ENCODE measurements around the gene LSM5. TPM values are rescaled to one million over a fixed set of nuclear protein-coding genes. Genes with fewer than 3 reads are reported as not detected.

LSM5 gene
- polyA plus RNA-seq, 2 of the 4 experiments (the other 2 are of a cell fraction) = 128 to 158 TPM

DNA sequence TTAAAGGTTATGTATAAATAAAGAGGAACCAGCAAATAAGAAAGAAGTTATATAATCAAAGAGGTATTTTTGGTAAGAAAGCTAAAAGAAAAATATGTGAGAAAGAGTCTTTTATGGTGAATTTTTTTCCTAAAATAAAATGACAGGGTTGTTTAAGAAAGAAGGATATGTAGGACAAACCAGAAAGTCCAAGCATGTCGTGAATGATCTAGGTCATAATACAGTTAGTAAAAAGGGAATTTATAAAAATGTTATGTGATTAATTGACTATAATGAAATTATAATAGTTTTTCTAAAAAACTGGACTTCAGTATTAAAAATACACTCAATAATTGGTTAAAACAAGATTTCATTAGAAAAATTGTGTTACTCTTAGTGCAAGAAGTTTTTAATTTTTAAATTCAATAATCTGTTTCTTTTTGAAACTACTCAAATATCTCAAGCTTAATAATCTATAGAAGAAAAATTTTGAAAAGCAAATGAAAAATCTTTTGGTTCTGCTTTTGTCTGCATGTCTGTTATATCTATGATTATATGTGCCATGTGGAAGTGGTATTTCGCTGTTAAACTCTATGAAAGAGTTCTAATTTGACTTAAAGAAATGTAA is 28.5 kb upstream of the LSM5 start:
- Histone ChIP-seq H3K9me3 (peaks cover 43% of the 10 kb centered on the region), H3K27ac (no peak overlapping the region), H3K4me1 (peaks cover 8% of the 10 kb centered on the region; the same call in 1 of the 3 replicates), H3K4me3 (no peak overlapping the region), H3K4me2 (no peak overlapping the region)
- ATAC-seq (no peak), DNase-seq (ENCODE audit: low read depth in 1 of 2, low spot score in 1 of 2) (peak in 1 of 2 experiments; percentile 89), FAIRE-seq (no peak)
- 74% methylated on average over 2 of the region's 2 CpGs for WGBS (ENCODE audit: missing lambda C conversion rate)
- ChIA-PET CTCF (interaction anchor here (0.9 to 1.6 kb wide), 3 partner anchors 9 to 63 kb away, joined by 3 to 4 read pairs (median 3); no protein-coding TSS in a partner anchor), POLR2A (no interaction called here)
- TF ChIP-seq ZFP36 (IDR thresholded peaks at IDR 0.05; ENCODE audit: borderline replicate concordance, partially characterized antibody) = peak; percentile 94
- no peak for TF ChIP-seq FOSL2 (IDR thresholded peaks at IDR 0.05)
- TF ChIP-seq FOSL2 (CRISPR knock-in tag; IDR thresholded peaks at IDR 0.05) = no peak

DNA sequence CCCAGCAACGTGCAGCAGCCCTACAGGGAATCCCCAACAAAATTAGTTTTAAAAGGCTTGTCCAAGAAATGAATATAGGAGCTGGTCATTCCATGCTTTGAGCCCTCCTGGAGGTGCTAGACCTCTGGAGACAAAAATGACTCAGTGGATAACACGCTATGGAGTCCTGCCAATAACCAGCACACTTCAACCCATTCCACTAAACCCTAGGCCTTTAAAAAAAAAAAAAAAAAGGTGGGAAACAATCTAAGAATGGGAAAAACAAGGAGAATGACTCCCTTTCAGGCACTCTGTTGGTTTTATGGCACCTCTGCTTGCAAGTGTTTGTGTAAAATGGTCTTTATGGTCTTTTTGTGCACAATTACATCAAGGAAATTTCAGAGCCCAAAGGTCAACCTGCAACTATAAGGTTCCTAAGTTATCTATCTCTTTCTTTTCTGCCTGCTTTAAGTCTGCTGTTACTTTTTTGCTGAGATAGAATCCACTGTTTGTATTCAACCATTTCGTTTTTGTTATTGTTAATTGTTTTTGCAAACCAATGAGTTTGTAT is 26.4 kb upstream of the LSM5 start:
- DNase-seq (ENCODE audit: low read depth in 1 of 2, low spot score in 1 of 2) (no peak), ATAC-seq (no peak), FAIRE-seq (no peak)
- H3K9me3 ChIP-seq = peaks cover 41% of the 10 kb centered on the region
- peaks cover 8% of the 10 kb centered on the region; the same call in 1 of the 3 replicates for H3K4me1 ChIP-seq
- no peak for TF ChIP-seq HOXA7 (CRISPR knock-in tag; IDR thresholded peaks at IDR 0.05)
- TF ChIP-seq MYC (IDR thresholded peaks at IDR 0.05; ENCODE audit: borderline replicate concordance, low read length) = no peak
- TF ChIP-seq JUNB (IDR thresholded peaks at IDR 0.05) = no peak
- no peak for TF ChIP-seq RCOR1 (IDR thresholded peaks at IDR 0.05; ENCODE audit: low read depth, low read length)
- TF ChIP-seq RNF2 (IDR thresholded peaks at IDR 0.05; ENCODE audit: borderline replicate concordance, low read depth) = no peak
- no peak for TF ChIP-seq HOXB13 (CRISPR knock-in tag; IDR thresholded peaks at IDR 0.05; ENCODE audit: low read depth)
- TF ChIP-seq MAFK (IDR thresholded peaks at IDR 0.05; ENCODE audit: partially characterized antibody) = no peak
- TF ChIP-seq, protein P1, sequence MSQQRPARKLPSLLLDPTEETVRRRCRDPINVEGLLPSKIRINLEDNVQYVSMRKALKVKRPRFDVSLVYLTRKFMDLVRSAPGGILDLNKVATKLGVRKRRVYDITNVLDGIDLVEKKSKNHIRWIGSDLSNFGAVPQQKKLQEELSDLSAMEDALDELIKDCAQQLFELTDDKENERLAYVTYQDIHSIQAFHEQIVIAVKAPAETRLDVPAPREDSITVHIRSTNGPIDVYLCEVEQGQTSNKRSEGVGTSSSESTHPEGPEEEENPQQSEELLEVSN (IDR thresholded peaks at IDR 0.05; ENCODE audit: borderline replicate concordance, low read depth) = no peak
- no peak for TF ChIP-seq POLR2AphosphoS2 (conservative IDR thresholded peaks at IDR 0.05; ENCODE audit: low read length)
- no peak for TF ChIP-seq SMC3 (IDR thresholded peaks at IDR 0.05)
- no peak for TF ChIP-seq ZNF302 (CRISPR knock-in tag; IDR thresholded peaks at IDR 0.05)
- TF ChIP-seq, protein P2, sequence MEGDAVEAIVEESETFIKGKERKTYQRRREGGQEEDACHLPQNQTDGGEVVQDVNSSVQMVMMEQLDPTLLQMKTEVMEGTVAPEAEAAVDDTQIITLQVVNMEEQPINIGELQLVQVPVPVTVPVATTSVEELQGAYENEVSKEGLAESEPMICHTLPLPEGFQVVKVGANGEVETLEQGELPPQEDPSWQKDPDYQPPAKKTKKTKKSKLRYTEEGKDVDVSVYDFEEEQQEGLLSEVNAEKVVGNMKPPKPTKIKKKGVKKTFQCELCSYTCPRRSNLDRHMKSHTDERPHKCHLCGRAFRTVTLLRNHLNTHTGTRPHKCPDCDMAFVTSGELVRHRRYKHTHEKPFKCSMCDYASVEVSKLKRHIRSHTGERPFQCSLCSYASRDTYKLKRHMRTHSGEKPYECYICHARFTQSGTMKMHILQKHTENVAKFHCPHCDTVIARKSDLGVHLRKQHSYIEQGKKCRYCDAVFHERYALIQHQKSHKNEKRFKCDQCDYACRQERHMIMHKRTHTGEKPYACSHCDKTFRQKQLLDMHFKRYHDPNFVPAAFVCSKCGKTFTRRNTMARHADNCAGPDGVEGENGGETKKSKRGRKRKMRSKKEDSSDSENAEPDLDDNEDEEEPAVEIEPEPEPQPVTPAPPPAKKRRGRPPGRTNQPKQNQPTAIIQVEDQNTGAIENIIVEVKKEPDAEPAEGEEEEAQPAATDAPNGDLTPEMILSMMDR (IDR thresholded peaks at IDR 0.05) = no peak
- no peak for TF ChIP-seq HEYL (CRISPR knock-in tag; IDR thresholded peaks at IDR 0.05)
- no peak for TF ChIP-seq JUN (IDR thresholded peaks at IDR 0.05)
- no peak for TF ChIP-seq NR3C1 (IDR thresholded peaks at IDR 0.05)
- TF ChIP-seq ZSCAN20 (CRISPR knock-in tag; IDR thresholded peaks at IDR 0.05) = no peak
- no peak for TF ChIP-seq EHF (CRISPR knock-in tag; IDR thresholded peaks at IDR 0.05)
- TF ChIP-seq HOXB5 (CRISPR knock-in tag; IDR thresholded peaks at IDR 0.05) = no peak
- ChIA-PET CTCF (interaction anchor here (1.0 kb wide), 1 partner anchor 42 kb away, joined by 3 read pairs; no protein-coding TSS in a partner anchor), POLR2A (no interaction called here)
- 83% methylated on average over 3 of the region's 3 CpGs for WGBS (ENCODE audit: missing lambda C conversion rate)
- H3K4me3 ChIP-seq = no peak overlapping the region
- 0 out of 6 replicates have a peak overlapping the region, but pooled peaks of 1 of the 2 experiments have one; percentile 19 for H3K27ac ChIP-seq
- no peak overlapping the region for H3K4me2 ChIP-seq

Data from A549 (cell line).